ENCODE results near the gene NUDT4.
"Not testable (repeated sequence)": the region's sequence is repeated elsewhere in the genome, so short reads cannot be mapped to it uniquely, and the experiment has no call there.

The NUDT4 gene

DNA sequence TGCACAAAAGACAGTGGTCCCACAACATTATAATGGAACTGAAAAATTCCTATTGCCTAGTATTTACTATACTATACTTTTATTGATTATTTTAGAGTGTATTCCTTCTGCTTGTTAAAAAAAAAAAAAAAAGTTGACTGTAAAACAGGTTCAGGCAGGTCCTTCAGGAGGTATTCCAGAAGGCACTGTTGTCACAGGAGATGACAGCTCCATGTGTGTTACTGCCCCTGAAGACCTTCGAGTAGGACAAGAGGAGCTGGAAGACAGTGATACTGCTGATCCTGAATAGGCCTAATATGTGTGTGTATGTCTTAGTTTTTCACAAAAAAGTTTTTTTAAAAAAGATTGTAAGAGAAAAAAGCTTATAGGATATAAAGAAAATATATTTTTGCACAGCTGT, 51.7 kb downstream of the NUDT4 start:
- DNase-seq (ENCODE audit: low read depth) = no peak

DNA sequence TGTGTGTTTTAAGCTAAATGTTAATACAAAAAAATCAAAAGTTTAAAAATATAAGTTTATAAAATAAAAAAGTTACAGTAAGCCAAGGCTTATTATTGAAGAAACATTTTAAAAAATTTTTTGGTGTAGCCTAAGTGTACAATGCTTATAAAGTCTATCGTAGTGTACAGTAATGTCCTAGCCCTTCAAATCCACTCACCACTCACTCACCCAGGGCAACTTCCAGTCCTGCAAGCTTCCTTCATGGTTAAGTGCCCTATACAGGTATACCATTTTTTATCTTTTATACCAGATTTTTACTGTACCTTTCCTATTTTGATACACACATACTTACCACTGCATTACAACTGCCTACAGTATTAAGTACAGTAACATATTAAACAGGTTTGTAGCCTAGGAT, 52.1 kb downstream of the NUDT4 start:
- no peak for DNase-seq (ENCODE audit: low read depth)

GRCh38 chr12:93430280-93430679, 52.6 kb downstream of the NUDT4 start:
- no peak for DNase-seq (ENCODE audit: low read depth)

GRCh38 chr12:93432031-93432430, 54.3 kb downstream of the NUDT4 start:
- DNase-seq (ENCODE audit: low read depth) = not testable (repeated sequence)

DNA sequence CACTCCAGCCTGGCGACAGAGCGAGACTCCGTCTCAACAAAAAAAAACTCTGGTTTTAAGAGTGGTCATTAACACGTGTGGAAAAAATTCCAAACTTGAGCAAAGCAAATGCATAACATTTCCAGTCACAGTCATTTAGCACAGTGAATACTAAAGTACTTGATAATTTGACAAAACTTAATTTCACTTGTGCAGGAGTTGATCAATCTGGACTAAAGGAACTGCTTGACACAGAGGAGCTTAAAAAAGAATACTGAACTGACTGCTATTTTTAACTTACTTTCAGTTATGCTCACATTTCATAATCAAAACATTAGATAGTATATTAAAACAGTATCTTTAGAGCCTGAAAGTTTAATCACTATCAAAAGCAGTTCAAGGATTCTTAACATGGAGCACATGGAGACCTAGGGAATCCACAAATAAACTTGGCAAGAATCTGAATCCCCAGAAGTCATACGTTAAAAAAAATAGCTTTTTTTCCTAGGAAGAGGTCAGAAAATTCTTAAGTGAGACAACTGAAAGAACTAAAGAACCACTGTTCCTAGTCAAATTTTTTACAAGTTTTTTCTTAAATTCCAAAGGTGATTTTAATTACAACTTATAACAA, 56.6 kb downstream of the NUDT4 start:
- no peak for DNase-seq (ENCODE audit: low read depth)

- DNase-seq (ENCODE audit: low read depth) = no peak
These were observed 60.7 kb downstream of the NUDT4 start for GRCh38 chr12:93438266-93439050.

- no peak for DNase-seq (ENCODE audit: low read depth)
These were observed 62.5 kb downstream of the NUDT4 start for GRCh38 chr12:93440043-93440835.

DNA sequence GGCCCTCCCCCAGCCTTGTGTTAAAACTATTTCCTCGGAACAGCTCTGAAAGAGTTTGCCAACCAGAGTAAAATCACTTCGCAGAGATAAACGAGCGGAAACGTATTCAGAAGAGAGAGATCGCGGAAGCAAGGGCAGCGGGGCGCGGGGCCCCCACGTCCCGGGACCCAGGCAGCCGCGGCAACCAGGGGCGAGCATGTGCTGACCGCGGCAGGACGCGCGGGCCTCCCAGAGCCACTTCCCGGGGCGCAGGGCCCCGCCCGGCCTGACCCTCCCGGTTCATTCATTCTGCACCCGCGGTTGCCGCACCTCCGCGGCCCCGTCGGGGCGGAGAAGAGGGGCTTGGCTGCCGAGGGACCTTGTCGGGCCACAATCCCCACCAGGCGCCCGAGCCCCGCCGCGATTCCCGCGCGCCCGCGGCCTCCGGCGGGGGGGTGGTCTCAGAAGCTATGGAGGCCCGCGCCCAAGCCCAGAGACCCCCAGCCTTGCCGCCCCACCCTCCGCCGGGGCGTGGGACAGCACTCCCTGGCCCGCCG, 63.4 kb downstream of the NUDT4 start:
- peak; percentile 7 for DNase-seq (ENCODE audit: low read depth)

- peak; percentile 91 for DNase-seq (ENCODE audit: low read depth)
These were observed 64.1 kb downstream of the NUDT4 start, which contains the start of gene UBE2N for GRCh38 chr12:93441617-93442410. Gene UBE2N (minus strand): TSS chr12:93441947. CDS start chr12:93441884, 63 bp downstream.

DNA sequence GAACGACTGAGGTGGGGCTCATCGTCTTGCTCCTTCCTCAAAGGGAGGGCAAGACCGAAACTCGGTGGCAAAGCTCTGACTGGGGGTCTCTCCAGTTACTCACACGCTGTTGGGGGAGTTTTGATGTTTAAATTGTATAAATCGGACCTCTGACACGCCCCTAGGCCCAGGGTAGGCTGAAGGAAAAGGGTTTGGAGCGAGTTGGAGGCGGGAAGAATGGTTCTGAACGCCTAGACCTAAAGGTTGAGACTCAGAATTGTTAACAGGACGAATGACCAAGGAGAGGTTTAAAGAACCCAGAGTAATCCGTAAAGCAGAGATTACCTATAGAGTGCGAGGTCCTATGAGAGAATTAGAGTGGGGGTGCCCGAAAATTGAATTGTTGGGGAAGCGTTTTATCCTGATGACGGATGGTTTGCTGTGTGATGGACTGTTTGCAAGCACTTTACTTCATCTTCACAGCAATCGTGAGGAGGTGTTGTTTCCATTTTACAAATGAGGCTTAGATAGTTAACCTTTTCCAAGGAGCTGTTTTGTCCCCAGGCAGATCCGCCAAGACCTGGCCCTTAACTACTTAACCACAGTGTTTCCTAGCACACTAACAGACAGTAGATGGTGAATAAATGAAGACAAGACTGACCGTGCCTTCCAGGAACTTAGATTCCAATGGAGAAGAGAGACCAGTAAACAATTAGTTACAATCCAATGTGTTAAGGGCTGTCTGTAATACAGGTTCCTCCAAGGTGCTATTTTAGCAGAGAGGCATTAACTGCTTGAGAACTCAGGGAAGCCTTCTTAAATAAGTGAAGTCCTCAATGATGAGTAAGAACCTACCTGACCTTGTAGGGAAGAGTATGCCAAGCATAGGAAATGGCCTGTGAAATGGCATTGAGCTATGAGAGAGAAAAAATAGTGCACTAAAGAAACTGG, 65.0 kb downstream of the NUDT4 start:
- DNase-seq (ENCODE audit: low read depth) = no peak

GRCh38 chr12:93443576-93443975, 65.9 kb downstream of the NUDT4 start:
- DNase-seq (ENCODE audit: low read depth) = no peak

GRCh38 chr12:93447555-93448290, 70.0 kb downstream of the NUDT4 start:
- DNase-seq (ENCODE audit: low read depth) = no peak

DNA sequence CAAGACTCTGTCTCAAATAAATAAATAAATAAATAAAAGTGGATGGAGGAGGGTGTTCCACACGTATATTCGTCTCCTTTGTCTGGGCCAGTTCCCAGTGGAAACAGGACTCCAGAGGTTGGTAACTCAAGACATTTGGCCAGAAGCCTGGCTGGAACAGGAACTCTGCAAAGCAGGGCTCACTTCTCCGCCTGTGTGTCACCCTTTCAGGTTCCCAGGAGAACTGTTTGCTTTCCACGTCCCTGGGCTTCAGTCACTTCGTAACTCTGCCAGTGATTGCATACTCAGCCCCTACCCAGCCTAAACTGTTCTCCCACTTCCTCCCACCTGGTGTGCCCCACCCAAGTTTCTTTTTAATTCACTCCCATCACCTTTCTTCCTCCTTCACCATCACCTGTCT, 71.1 kb downstream of the NUDT4 start:
- DNase-seq (ENCODE audit: low read depth) = no peak

GRCh38 chr12:93449277-93449676, 71.6 kb downstream of the NUDT4 start:
- no peak for DNase-seq (ENCODE audit: low read depth)

DNA sequence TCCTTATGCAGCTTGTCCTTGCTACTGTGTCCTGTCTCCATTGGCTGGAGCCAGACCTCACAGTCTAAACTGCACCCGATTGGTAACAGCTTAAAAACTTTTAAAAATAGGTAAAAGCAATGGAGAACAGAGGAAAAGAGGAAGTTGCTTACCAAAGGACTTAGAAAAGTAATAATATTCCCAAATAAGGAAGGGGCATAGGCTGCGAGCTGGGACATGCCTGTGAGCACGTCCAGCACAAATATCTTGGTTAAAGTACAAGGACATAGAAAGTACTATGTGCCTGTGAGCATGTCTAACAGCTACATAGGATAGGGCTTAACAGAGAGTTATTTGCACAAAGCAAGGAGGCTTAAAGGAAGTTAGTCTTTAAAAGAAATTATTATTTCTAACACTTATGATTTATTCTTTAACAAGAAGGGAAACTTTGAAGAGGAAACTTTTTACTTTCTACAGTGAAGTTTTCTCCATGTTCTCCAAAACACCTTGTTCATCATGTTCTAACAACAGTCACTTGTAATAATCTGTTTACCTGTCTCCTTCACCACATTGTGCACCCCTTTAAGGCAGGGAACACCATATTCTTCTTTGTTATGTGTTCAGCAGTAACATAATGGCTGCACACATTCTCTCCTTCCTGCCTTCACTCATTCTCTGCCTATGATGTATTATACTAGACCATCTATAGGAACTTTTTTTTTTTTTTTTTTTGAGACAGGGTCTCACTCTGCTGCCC, 73.9 kb downstream of the NUDT4 start:
- no peak for DNase-seq (ENCODE audit: low read depth)

GRCh38 chr12:93453633-93454032, 75.9 kb downstream of the NUDT4 start:
- DNase-seq (ENCODE audit: low read depth) = no peak

DNA sequence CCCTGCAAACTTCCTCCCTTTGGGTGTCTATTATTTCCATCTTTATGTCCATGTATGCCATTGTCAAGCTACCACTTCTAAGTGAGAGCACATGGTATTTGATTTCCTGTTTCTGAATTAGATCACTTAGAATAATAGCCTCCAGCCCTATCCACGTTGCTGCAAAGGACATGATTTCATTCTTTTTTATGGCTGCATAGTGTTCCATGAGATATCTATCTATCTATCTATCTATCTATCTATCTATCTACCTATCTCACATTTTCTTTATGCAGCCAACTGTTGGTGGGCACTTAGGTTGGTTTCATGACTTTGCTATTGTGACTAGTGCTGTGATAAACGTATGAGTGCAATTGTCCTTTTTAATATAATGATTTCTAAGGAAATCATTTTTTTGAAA, 78.4 kb downstream of the NUDT4 start:
- DNase-seq (ENCODE audit: low read depth) = no peak
